ES-I3 (cell line): ENCODE data around the gene CHST12.
"Not testable (repeated sequence)": the region's sequence is repeated elsewhere in the genome, so short reads cannot be mapped to it uniquely, and the experiment has no call there.

Experiments used
- H3K36me3 ChIP-seq: 2 replicates; pipeline ENCODE4 v1.6.1; 2013; ENCODE audit warnings: mild to moderate bottlenecking, low read length, control low read depth, moderate library complexity; ENCODE audit not compliant: insufficient read depth
- H3K4me1 ChIP-seq: 2 replicates; pipeline ENCODE4 v1.6.1; 2013; ENCODE audit warnings: mild to moderate bottlenecking, control low read depth, low read length; ENCODE audit not compliant: insufficient read depth
- H3K9ac ChIP-seq: 2 replicates; pipeline ENCODE4 v1.6.1; 2013; ENCODE audit warnings: low read depth, mild to moderate bottlenecking, low read length, moderate library complexity
- H3K9me3 ChIP-seq: 2 replicates; pipeline ENCODE4 v1.6.1; 2013; ENCODE audit warnings: mild to moderate bottlenecking, low read length, moderate library complexity; ENCODE audit not compliant: control insufficient read depth, insufficient read depth

The CHST12 gene

GRCh38 chr7:2444476-2444875 lies 41.1 kb downstream of the CHST12 start:
- Histone ChIP-seq H3K9me3 (no peaks in the 10 kb centered on the region), H3K9ac (no peak overlapping the region), H3K4me1 (no peaks in the 10 kb centered on the region), H3K36me3 (no peaks in the 10 kb centered on the region; the same call in 1 of the 2 replicates)

- Histone ChIP-seq H3K9me3 (no peaks in the 10 kb centered on the region), H3K36me3 (no peaks in the 10 kb centered on the region; the same call in 1 of the 2 replicates), H3K9ac (no peak overlapping the region), H3K4me1 (no peaks in the 10 kb centered on the region)
These were observed 41.6 kb downstream of the CHST12 start for GRCh38 chr7:2445047-2445446.

- Histone ChIP-seq H3K9ac (no peak overlapping the region), H3K4me1 (no peaks in the 10 kb centered on the region), H3K36me3 (no peaks in the 10 kb centered on the region; the same call in 1 of the 2 replicates), H3K9me3 (no peaks in the 10 kb centered on the region)
These were observed 42.6 kb downstream of the CHST12 start for GRCh38 chr7:2445898-2446555.

DNA sequence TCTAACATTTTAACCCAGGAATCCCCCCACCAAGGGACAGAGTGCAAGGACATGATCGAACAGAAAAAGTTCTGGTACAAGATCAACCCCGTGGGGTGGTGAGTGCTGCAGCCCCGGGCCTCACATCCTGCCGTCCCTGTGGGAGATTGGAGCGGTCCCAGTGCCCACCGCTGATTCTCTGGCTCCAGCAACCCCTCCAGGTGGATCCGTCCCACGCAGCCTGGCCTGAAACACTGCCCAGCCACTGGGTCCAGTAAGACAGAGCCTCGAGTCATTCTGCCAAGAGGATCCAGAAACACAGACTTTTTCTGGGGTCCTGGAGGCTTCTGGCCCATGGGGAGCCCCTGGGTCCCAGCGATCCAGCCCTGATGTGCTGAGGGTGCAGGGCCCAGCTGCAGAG lies 43.3 kb downstream of the CHST12 start:
- no peaks in the 10 kb centered on the region; the same call in 1 of the 2 replicates for H3K36me3 ChIP-seq
- H3K4me1 ChIP-seq = peaks cover 2% of the 10 kb centered on the region; the same call in 1 of the 2 replicates
- H3K9me3 ChIP-seq = no peaks in the 10 kb centered on the region
- no peak overlapping the region for H3K9ac ChIP-seq

- Histone ChIP-seq H3K4me1 (peaks cover 7% of the 10 kb centered on the region; the same call in 1 of the 2 replicates), H3K36me3 (no peaks in the 10 kb centered on the region), H3K9ac (no peak overlapping the region), H3K9me3 (no peaks in the 10 kb centered on the region)
These were observed 47.0 kb downstream of the CHST12 start for GRCh38 chr7:2450198-2451107.

- no peaks in the 10 kb centered on the region for H3K9me3 ChIP-seq
These were observed 48.0 kb downstream of the CHST12 start for GRCh38 chr7:2451171-2452073.

GRCh38 chr7:2452074-2452507 lies 48.7 kb downstream of the CHST12 start:
- no peaks in the 10 kb centered on the region for H3K36me3 ChIP-seq
- H3K9ac ChIP-seq = no peak overlapping the region; the same call in 1 of the 2 replicates
- H3K4me1 ChIP-seq = peaks cover 7% of the 10 kb centered on the region; the same call in 1 of the 2 replicates
- H3K9me3 ChIP-seq = no peaks in the 10 kb centered on the region

More at GRCh38 chr7:2451171-2452073, 48.0 kb downstream of the CHST12 start:
- no peaks in the 10 kb centered on the region for H3K36me3 ChIP-seq
- H3K4me1 ChIP-seq = peaks cover 7% of the 10 kb centered on the region; the same call in 1 of the 2 replicates
- no peak overlapping the region; the same call in 1 of the 2 replicates for H3K9ac ChIP-seq

GRCh38 chr7:2452643-2453270 lies 49.3 kb downstream of the CHST12 start:
- no peak overlapping the region for H3K9ac ChIP-seq
- peaks cover 7% of the 10 kb centered on the region; the same call in 1 of the 2 replicates for H3K4me1 ChIP-seq
- H3K36me3 ChIP-seq = no peaks in the 10 kb centered on the region
- H3K9me3 ChIP-seq = no peaks in the 10 kb centered on the region

GRCh38 chr7:2453849-2454248 lies 50.4 kb downstream of the CHST12 start:
- not testable (repeated sequence) for H3K9ac ChIP-seq, H3K4me1 ChIP-seq, H3K36me3 ChIP-seq, H3K9me3 ChIP-seq

DNA sequence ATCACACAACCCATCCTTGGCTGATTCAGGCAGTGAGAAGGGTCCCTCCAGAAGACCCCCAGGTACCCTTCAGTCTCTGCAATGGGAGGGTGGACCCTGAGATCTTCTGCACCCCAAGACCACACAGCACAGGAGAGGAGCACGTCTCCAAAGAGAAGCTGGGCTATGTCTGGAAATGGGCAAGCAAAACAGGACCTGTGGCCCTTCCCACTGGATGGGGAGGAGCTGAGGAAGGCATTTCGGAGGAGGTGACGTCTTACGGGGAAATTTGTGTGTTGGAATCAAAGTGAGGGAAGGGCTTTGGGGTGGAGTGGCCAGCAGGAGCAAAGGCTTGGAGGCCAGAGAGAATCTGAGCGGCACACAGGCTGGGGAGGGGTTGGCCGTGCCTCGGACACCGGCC lies 56.3 kb downstream of the CHST12 start:
- H3K9ac ChIP-seq = no peak overlapping the region
- no peaks in the 10 kb centered on the region for H3K36me3 ChIP-seq
- H3K4me1 ChIP-seq = peaks cover 9% of the 10 kb centered on the region; the same call in 1 of the 2 replicates
- peaks cover 4% of the 10 kb centered on the region; the same call in 1 of the 2 replicates for H3K9me3 ChIP-seq

GRCh38 chr7:2460188-2460587 lies 56.8 kb downstream of the CHST12 start:
- H3K9ac ChIP-seq = no peak overlapping the region
- peaks cover 9% of the 10 kb centered on the region; the same call in 1 of the 2 replicates for H3K4me1 ChIP-seq
- no peaks in the 10 kb centered on the region for H3K36me3 ChIP-seq
- peaks cover 4% of the 10 kb centered on the region; the same call in 1 of the 2 replicates for H3K9me3 ChIP-seq

GRCh38 chr7:2460641-2461040 lies 57.2 kb downstream of the CHST12 start:
- H3K4me1 ChIP-seq = peaks cover 11% of the 10 kb centered on the region; the same call in 1 of the 2 replicates
- H3K9me3 ChIP-seq = peaks cover 4% of the 10 kb centered on the region; the same call in 1 of the 2 replicates
- H3K36me3 ChIP-seq = no peaks in the 10 kb centered on the region
- no peak overlapping the region for H3K9ac ChIP-seq

GRCh38 chr7:2461268-2462026 lies 58.0 kb downstream of the CHST12 start:
- H3K36me3 ChIP-seq = no peaks in the 10 kb centered on the region
- H3K9me3 ChIP-seq = peaks cover 4% of the 10 kb centered on the region; the same call in 1 of the 2 replicates
- H3K4me1 ChIP-seq = peaks cover 17% of the 10 kb centered on the region; the same call in 1 of the 2 replicates
- H3K9ac ChIP-seq = no peak overlapping the region
